HG03064 (cell line): ENCODE measurements around the gene CHID1.

Experiments used
- ATAC-seq: cut with Tn5 transposase; IDR thresholded peaks from one replicate; pipeline ENCODE4 v1.9.1; 2021; ENCODE audit warnings: low read depth; ENCODE audit not compliant: unreplicated experiment

CHID1 gene

GRCh38 chr11:889687-890475, 20.7 kb downstream of the CHID1 start:
- ATAC-seq: no peak

GRCh38 chr11:889257-889656, 21.4 kb downstream of the CHID1 start:
- no peak for ATAC-seq

DNA sequence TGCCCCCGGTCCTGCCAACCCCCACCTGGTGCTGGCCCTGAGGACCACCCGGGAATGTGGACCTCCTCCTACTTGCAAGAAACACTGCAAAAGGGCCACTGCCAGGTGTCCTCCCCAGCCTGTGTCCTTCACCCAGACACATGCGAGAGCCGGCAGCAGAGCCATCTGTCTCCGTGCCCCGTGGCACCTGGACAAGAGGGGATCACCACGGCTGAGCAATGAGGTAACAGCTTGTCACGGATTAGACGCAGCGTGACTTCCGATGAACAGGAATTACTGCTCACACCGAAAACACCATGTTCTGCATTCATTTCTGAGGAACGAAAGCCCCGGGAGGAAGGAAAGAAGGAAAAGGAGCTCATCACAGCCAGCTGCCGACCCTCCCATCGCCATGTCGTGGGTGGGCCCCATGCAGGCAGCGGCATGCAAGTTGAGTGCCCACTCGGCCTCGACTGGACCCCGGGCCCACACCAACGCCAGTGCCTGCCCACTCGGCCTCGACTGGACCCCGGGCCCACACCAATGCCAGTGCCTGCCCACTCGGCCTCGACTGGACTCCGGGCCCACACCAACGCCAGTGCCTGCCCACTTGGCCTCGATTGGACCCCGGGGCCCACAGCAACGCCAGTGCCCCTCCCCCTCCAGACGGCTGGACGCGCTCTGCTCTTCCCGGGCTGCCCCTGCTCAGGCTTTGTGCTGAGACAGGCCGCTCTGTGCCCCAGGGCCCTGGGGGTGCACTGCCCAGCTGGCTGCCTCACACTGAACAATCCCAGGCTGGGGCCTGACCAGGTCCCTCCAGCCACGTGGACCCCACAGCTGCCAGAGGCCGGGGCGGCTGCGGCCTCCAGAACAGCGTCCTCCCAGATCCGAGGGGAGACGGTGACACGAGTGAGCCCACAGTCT, 22.0 kb downstream of the CHID1 start:
- no peak for ATAC-seq

- no peak for ATAC-seq
Observed at GRCh38 chr11:887589-887988, 23.0 kb downstream of the CHID1 start.

GRCh38 chr11:886568-886967, 24.0 kb downstream of the CHID1 start:
- ATAC-seq: no peak

- no peak for ATAC-seq
Observed at GRCh38 chr11:884578-885070, 26.0 kb downstream of the CHID1 start.

- no peak for ATAC-seq
Observed at GRCh38 chr11:883527-883926, 27.1 kb downstream of the CHID1 start.

DNA sequence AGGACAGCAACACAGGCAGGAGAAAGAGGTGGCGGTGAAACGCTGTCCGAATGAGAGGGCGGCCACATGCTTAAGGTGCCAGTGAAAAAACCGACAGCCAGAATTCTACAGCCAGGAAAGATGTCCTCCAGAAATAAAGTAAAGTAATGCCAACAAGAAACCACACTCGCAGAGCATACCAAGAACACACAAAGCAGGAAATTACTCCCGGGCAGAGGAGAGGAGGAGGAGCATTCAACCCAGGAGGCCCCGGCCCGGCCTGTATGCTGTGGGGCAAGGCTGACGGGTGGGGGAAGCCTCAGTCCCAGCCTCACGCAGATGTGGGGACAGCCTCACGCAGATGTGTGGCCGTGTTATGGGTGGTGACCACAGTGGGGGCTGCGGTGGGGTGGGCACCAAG, 28.0 kb downstream of the CHID1 start:
- no peak for ATAC-seq

DNA sequence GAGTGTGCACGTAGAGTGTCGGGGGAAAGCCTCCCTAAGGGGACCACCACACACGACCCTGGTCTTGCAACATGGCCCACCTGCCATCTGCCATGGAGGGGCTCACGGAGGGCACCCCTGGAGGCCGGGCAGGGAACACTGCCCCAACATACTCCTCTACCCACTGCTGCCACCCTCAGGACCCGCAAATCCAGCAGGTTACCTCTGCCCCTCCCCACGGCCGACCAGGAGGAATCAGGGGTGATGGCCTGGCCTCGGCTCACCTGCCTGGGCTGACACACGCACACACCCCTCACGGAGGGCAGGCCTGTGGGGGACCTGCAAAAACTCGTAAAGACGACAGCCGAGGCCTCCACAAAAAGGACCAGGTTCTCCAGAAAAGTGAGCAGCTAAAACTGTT, 30.2 kb downstream of the CHID1 start:
- ATAC-seq: no peak

DNA sequence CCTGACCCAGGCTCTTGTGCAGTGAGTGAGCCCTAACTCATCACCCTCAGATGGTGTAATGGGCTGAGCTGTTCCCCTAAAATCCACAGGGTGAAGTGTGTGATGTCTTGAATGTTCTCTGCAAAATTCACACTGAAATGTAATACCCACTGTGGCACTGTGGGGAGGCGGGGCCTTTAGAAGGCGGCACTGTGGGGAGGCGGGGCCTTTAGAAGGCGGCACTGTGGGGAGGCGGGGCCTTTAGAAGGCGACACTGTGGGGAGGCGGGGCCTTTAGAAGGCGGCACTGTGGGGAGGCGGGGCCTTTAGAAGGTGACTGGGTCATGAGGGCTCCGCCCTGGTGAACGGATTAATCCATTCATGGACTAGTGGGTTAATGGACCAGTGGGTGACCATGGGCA, 33.0 kb downstream of the CHID1 start:
- no peak for ATAC-seq

DNA sequence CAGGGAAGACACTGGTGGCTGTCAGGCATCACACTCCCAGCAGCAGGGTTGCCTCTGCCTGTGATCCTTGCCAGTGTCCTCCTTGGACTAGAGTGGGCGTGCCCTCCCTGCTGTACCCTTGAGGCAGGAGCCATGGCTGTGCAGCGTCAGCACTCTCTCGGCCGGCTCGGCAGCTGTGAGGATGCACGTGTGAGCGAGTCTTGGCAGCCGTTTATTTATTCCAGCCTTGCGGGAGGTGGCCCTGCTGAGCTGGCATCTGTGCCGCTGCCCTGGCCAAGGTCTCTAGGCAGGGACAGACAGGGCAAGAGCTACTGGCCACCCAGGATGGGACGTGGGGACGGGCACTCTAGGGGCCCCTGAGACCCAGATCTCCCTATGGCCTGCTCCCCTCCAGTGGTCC, 34.1 kb downstream of the CHID1 start:
- no peak for ATAC-seq

DNA sequence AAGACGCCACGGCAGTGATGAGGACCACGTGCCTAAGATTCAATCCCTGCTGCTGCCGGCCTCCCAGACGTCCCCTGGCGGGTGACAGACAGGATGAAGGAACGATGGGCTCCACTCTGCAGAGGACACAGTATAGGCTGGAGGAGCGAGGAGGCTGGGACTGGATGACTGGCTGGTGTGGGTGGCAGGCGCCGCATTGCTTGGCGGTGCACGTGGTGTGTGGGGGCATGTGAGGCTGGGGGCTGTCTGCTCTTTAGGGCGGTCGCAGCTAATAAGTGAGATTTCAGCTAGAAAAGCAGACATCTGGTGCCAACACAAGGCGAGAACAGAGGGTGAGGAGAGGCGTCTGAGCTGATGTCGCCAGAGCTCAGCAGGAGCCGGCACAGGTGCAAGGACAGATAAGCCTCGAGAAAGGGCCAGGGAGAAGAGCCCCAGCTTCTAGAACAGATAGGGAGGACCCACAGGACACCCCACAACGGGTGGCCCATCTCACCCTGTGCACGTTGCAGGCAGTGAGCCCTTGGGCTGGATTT, 34.8 kb downstream of the CHID1 start:
- no peak for ATAC-seq

GRCh38 chr11:875203-875602, 35.4 kb downstream of the CHID1 start:
- ATAC-seq: no peak

DNA sequence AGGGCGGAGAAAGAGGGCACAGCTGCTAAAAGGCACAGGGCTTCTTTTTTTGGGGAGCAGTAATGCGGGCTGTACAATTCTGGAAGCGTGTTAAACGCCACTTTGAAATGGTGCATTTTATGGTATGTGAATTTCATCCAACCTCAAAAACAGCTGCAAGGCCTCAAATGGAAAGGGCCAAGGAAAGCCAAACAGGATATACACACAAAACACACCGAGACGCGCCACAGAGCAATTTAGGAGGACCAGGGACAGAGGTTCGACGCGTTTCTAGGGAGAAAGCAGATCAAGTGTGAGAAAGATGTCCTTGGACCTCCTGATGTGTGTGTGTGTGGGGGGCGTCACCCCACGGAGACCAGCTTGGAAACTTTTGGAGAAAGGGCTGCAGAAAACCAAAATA, 36.9 kb downstream of the CHID1 start:
- no peak for ATAC-seq

DNA sequence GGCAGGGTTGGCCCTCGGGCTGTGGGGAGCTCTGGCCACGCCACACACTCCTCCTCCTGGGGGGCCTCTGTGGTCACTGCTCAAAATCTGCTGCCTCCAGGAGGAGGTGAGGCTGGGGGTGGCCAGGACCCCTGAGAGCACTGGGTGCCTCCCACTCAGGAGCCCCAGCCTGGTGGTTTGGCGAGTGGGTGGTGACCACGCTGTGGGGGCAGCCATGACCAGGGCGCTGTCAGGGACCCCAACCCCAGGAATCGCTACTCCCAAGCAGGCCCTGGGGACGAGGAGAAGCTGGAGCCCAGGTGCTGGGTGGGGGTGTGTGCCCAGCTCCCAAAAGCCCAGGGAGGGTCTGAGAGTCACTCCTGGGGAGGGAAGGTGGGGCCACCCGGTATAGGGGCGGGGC, 37.8 kb downstream of the CHID1 start:
- no peak for ATAC-seq

GRCh38 chr11:871472-871871, 39.1 kb downstream of the CHID1 start:
- ATAC-seq: no peak

DNA sequence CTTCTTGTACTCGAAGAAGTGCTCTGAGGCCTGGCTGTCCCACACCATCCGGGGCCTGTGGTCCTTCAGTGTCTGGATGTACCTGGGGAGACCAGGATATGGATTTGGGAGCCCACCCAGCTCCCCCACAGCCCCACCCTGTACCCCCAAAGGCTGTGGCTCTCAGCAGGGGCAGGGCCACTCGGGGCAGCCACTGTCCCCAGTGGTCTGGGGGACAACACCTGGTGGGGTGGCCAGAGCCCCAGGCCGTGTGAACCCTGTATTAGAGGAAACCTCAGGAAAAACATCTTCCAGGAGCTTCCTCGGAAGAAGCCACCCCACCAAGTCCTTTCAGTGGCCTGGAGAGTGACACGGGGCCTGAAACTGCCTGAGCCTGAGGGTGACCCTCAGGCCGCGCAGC, 40.2 kb downstream of the CHID1 start:
- ATAC-seq: no peak

DNA sequence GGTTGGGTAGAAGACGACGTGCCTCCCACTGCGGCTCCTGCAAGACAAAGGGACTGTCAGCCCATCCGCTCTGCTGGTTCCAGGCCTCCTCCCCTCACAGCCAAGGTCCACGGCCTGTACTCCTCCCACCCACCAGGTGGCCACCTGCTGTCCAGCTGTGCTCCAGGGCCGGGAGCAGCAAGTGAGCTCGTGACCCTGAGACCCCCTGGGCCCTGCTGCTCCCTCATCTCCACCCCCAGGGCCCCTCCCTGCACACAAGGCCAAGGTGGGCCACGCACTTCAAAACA, 40.5 kb downstream of the CHID1 start:
- ATAC-seq: no peak

DNA sequence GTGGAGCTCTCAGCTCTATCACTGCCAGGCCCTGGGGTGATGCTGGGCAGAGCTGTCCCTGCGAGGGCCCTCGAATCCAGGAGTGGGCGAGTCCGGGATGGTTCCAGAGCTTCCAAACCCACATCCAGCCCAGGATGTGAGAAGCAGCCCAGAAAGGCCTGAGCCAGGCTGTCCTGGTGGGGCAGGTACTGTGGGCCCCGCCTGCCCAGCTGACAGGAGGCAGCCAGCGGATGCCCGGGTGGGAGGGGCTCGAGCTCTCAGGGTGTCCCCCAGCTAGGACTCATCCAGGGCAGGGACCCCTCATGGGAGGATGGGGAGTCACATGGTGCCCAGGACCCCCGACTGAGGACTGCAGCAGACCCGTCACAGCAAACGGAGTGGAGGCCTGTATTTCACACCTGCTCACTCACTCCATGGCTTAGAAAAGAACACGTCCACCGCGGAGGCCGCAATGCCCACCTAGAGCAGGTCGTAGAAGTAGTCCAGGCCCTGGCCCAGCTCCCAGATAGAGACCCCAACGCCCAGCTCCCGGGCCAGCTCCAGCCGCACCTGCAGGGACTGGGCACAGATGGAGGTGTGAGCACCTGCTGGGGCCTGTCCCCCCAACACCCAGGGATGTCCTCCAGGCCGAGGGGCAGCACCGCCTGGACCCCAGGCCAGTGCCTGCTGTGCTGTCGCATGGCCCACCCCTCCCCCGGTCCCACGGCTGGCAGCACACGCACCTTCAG, 41.0 kb downstream of the CHID1 start:
- ATAC-seq: no peak

DNA sequence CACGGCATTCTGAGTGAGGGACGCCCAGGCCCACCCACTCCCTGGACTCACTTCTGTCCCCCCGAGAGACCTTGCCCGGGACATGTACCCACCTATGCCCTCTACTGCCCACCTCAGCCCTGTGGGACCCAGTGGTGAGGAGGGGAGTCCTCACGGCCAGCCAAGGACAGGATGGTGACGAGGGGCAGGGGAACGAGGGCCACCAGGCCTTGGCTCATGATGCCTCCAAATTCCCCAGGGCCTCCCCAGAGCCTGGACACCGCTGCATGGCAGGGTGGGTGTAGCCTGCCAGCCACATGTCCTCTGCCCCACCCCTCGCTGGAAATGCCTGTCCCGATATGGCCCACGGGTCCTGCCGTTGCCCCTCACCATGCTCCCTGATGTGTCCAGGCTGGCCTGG, 41.8 kb downstream of the CHID1 start:
- ATAC-seq: no peak

DNA sequence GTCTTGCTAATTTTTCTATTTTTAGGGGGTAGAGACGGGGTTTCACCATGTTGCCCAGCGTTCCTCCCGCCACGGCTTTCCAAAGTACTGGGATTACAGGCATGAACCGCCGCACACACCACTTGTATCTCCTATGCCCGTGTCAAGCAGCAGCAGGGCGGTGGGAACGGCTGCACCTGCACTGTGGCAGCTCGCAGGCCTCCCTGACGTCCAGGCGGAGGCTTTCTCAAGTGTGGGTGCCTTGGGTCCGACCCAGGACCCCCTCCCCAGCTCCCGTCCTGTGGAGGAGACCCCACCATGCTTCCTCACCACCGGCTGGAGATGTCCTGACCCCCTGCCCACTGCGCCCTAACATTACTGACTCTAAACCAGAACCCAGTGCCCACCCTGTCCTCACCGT, 42.2 kb downstream of the CHID1 start:
- ATAC-seq: no peak
